GM23338 (cell line): Measurements from ENCODE around the gene DHRS13. TPM values are rescaled to one million over a fixed set of nuclear protein-coding genes. Genes with fewer than 3 reads are reported as not detected.

ENCODE experiments used
- ATAC-seq: fragments of 200-7000 bp; cut with Tn5 transposase; 3 replicates; pipeline ENCODE4 v1.9.1; 2020
- DNase-seq: peaks from one replicate; pipeline ENCODE4 v3.0.0-alpha.2; 2015; ENCODE audit warnings: low spot score
- H2AFZ ChIP-seq: fragments of 200-600 bp; sonication (generic); 2 replicates; pipeline ENCODE4 v1.8.0; 2016; ENCODE audit warnings: antibody characterized with exemption, mild to moderate bottlenecking, moderate library complexity
- H3F3A ChIP-seq: fragments of 200-600 bp; sonication (generic); replicated peaks from 2 replicates; pipeline ENCODE4 v1.8.0; 2017; ENCODE audit warnings: antibody characterized with exemption, mixed run types, low read depth
- H3K27ac ChIP-seq: fragments of 200-600 bp; sonication (generic); 2 replicates; pipeline ENCODE4 v1.6.1; 2016; ENCODE audit warnings: low read depth
- H3K27me3 ChIP-seq: fragments of 200-600 bp; sonication (generic); 2 replicates; pipeline ENCODE4 v1.8.0; 2016; ENCODE audit warnings: mild to moderate bottlenecking, mixed run types, moderate library complexity; ENCODE audit not compliant: insufficient read depth
- H3K36me3 ChIP-seq: fragments of 200-600 bp; sonication (generic); 2 replicates; pipeline ENCODE4 v1.8.0; 2016; ENCODE audit warnings: mild to moderate bottlenecking; ENCODE audit not compliant: insufficient read depth
- H3K4me1 ChIP-seq: fragments of 200-600 bp; sonication (generic); 2 replicates; pipeline ENCODE4 v1.8.0; 2016; ENCODE audit warnings: mild to moderate bottlenecking, moderate library complexity; ENCODE audit not compliant: insufficient read depth
- H3K4me2 ChIP-seq: fragments of 200-600 bp; sonication (generic); 2 replicates; pipeline ENCODE4 v1.7.1; 2017; ENCODE audit warnings: mixed run types
- H3K4me3 ChIP-seq: fragments of 200-600 bp; sonication (generic); 2 replicates; pipeline ENCODE4 v1.6.1; 2016; ENCODE audit warnings: mixed run types
- H3K79me2 ChIP-seq: fragments of 200-600 bp; sonication (generic); replicated peaks from 2 replicates; pipeline ENCODE4 v1.8.0; 2017; ENCODE audit warnings: mild to moderate bottlenecking; ENCODE audit not compliant: insufficient read depth
- H3K9me2 ChIP-seq: fragments of 200-600 bp; sonication (generic); 2 replicates; pipeline ENCODE4 v1.8.0; 2017; ENCODE audit not compliant: insufficient read depth
- H4K20me1 ChIP-seq: fragments of 200-600 bp; sonication (generic); replicated peaks from 2 replicates; pipeline ENCODE4 v1.8.0; 2017; ENCODE audit warnings: mild to moderate bottlenecking; ENCODE audit not compliant: insufficient read depth
- H3K27ac Mint-ChIP-seq: 2 replicates; pipeline ENCODE4 v1.8.0; 2020; ENCODE audit warnings: inconsistent platforms, mild to moderate bottlenecking, moderate library complexity, mixed read lengths
- H3K27me3 Mint-ChIP-seq: 3 replicates; pipeline ENCODE4 v1.8.0; 2022; ENCODE audit warnings: low read depth, mild to moderate bottlenecking, moderate library complexity, mixed read lengths, inconsistent platforms; ENCODE audit not compliant: insufficient read depth, poor library complexity
- H3K36me3 Mint-ChIP-seq: 3 replicates; pipeline ENCODE4 v1.8.0; 2021; ENCODE audit warnings: low read depth, mild to moderate bottlenecking, inconsistent platforms, moderate library complexity, mixed read lengths
- H3K4me1 Mint-ChIP-seq: 3 replicates; pipeline ENCODE4 v1.8.0; 2020; ENCODE audit warnings: mild to moderate bottlenecking, inconsistent platforms, mixed read lengths
- H3K4me3 Mint-ChIP-seq: 3 replicates; pipeline ENCODE4 v1.8.0; 2021; ENCODE audit warnings: moderate library complexity, mild to moderate bottlenecking, inconsistent platforms, mixed read lengths
- H3K9me3 Mint-ChIP-seq: 3 replicates; pipeline ENCODE4 v1.8.0; 2020; ENCODE audit warnings: moderate library complexity, mild to moderate bottlenecking, inconsistent platforms, mixed read lengths
- CREB1 ChIP-seq: fragments of 250-450 bp; sonication (Bioruptor Pico); IDR thresholded peaks from 2 replicates; pipeline ENCODE4 v1.5.0; 2020; ENCODE audit warnings: low read depth, mild to moderate bottlenecking, moderate library complexity
- CTCF ChIP-seq, 2 experiments: fragments of 200-600 bp in 1 of 2; sonication (generic) in 1 of 2; conservative IDR thresholded peaks; 2 replicates each; pipeline versions ENCODE4 v1.5.1 to v1.6.1; 2016 to 2017; ENCODE audit warnings: antibody characterized with exemption in 2 of 2, low read depth in 2 of 2, mild to moderate bottlenecking in 2 of 2, moderate library complexity in 1 of 2
- ETS1 ChIP-seq: IDR thresholded peaks from 2 replicates; pipeline ENCODE4 v1.6.1; 2016; ENCODE audit warnings: antibody characterized with exemption
- EZH2 ChIP-seq: fragments of 200-600 bp; sonication (generic); IDR thresholded peaks from one replicate; pipeline ENCODE4 v1.8.0; 2017; ENCODE audit warnings: antibody characterized with exemption, mild to moderate bottlenecking, low read depth; ENCODE audit not compliant: unreplicated experiment
- EZH2phosphoT487 ChIP-seq: fragments of 200-600 bp; sonication (generic); IDR thresholded peaks from one replicate; pipeline ENCODE4 v1.8.1; 2018; ENCODE audit warnings: antibody characterized with exemption; ENCODE audit not compliant: unreplicated experiment
- JUNB ChIP-seq: IDR thresholded peaks from one replicate; pipeline ENCODE4 v1.6.1; 2016; ENCODE audit warnings: antibody characterized with exemption; ENCODE audit not compliant: unreplicated experiment
- NANOG ChIP-seq: IDR thresholded peaks from 2 replicates; pipeline ENCODE4 v1.6.1; 2016; ENCODE audit warnings: antibody characterized with exemption, borderline replicate concordance
- POLR2AphosphoS5 ChIP-seq: IDR thresholded peaks from 2 replicates; pipeline ENCODE4 v1.6.1; 2016; ENCODE audit warnings: antibody characterized with exemption, low read depth
- REST ChIP-seq: IDR thresholded peaks from one replicate; pipeline ENCODE4 v1.6.1; 2018; ENCODE audit warnings: antibody characterized with exemption; ENCODE audit not compliant: unreplicated experiment
- STAT1 ChIP-seq: IDR thresholded peaks from one replicate; pipeline ENCODE4 v1.6.1; 2016; ENCODE audit warnings: antibody characterized with exemption; ENCODE audit not compliant: unreplicated experiment
- ZNF114 ChIP-seq: fragments of 250-450 bp; sonication (Bioruptor Pico); IDR thresholded peaks from 2 replicates; pipeline ENCODE4 v1.5.0; 2020; ENCODE audit warnings: mild to moderate bottlenecking, moderate library complexity
- ZNF331 ChIP-seq: fragments of 250-450 bp; sonication (Bioruptor Pico); IDR thresholded peaks from 2 replicates; pipeline ENCODE4 v1.5.0; 2020; ENCODE audit warnings: low read depth, mild to moderate bottlenecking, moderate library complexity
- ZNF462 ChIP-seq: fragments of 250-450 bp; sonication (Bioruptor Pico); IDR thresholded peaks from 2 replicates; pipeline ENCODE4 v1.5.0; 2020; ENCODE audit warnings: mild to moderate bottlenecking, moderate library complexity
- polyA plus RNA-seq: library from polyadenylated mRNA; unstranded; fragments of >200 nt; fragmentation: Nextera tagmentation; extraction: Ambion mirVana; gene quantifications from 2 replicates; pipeline ENCODE4 v1.2.1, GENCODE V29; 2016
- total RNA-seq: library from RNA; depleted of rRNA; stranded (reverse); fragments of >200 nt; shearing (Covaris generic); gene quantifications from 2 replicates; pipeline ENCODE4 v1.2.3, GENCODE V29; 2014

DHRS13 gene
- total and polyA plus RNA-seq, 2 experiments from 2014 or later, result 5.4 to 34.2 TPM

GRCh38 chr17:28917029-28917428 lies 14.2 kb upstream of the DHRS13 start:
- DNase-seq (no peak), ATAC-seq (no peak)

More at GRCh38 chr17:28917029-28917428, 14.2 kb upstream of the DHRS13 start:
- Mint-ChIP-seq H3K36me3 (peaks cover 96% of the 10 kb centered on the region), H3K9me3 (no peaks in the 10 kb centered on the region; the same call in 2 of the 3 replicates), H3K27me3 (peaks cover 9% of the 10 kb centered on the region), H3K4me1 (no peaks in the 10 kb centered on the region), H3K27ac (no peak overlapping the region), H3K4me3 (no peak overlapping the region)
- Histone ChIP-seq H3K9me2 (no peaks in the 10 kb centered on the region), H2AFZ (no peak overlapping the region), H3K79me2 (peaks cover 17% of the 10 kb centered on the region), H3K4me1 (no peaks in the 10 kb centered on the region), H3K4me3 (no peak overlapping the region), H3K4me2 (no peak overlapping the region), H3K36me3 (peaks cover 79% of the 10 kb centered on the region), H3K27ac (no peak overlapping the region), H3F3A (peaks cover 71% of the 10 kb centered on the region), H4K20me1 (peaks cover 13% of the 10 kb centered on the region), H3K27me3 (no peaks in the 10 kb centered on the region)
- TF ChIP-seq ZNF462 (no peak), CTCF (conservative IDR thresholded peaks at IDR 0.05; ENCODE audit: low read depth in 2 of 2) (no peak), STAT1 (no peak), CREB1 (CRISPR knock-in tag) (no peak), POLR2AphosphoS5 (no peak), EZH2phosphoT487 (no peak), EZH2 (no peak), JUNB (no peak), NANOG (no peak), ETS1 (no peak), ZNF331 (CRISPR knock-in tag) (no peak), REST (no peak), ZNF114 (no peak)
